OCI-LY7 (cell line): ENCODE measurements around the gene TTC21A.

Source experiments
- CTCF ChIP-seq: fragments of 200-600 bp; sonication (generic); conservative IDR thresholded peaks from 2 replicates; pipeline ENCODE4 v1.5.1; 2014; ENCODE audit warnings: mild to moderate bottlenecking, antibody characterized with exemption, low read length, moderate library complexity, mixed read lengths
- EZH2phosphoT487 ChIP-seq: fragments of 200-600 bp; sonication (generic); IDR thresholded peaks from 2 replicates; pipeline ENCODE4 v1.6.1; 2018; ENCODE audit warnings: low read depth, borderline replicate concordance, mild to moderate bottlenecking, mixed run types, antibody characterized with exemption, low read length, moderate library complexity, mixed read lengths

DNA sequence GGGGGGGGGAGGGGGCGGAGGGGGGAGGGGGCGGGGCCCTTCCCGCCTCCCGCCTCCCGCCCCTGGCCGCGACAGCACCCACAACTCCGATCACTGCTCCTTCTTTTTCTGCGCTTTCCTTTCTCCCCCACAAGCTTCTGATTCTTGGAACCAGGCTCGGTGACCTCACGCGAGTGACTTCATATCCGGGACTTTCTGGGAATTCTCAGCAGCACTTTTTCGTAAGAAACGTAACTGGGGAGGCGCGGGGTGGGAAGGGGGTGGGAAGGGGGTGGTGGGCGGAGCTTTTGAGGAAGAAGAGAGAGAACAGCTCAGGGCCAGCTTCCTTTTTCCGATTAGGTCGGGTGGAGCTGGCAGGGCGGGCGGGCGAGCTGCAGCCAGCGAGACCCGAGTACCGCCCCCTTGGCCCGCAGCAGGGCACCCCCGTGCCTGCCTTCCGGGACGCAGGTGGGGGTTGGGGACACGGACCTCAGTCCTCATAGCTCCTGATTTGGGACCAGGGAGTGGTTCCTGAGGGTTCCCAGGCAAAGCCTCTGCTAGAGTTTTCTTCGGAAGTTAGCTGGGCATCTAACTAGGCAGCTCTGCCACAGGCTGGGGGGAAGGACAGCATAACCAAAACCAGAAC, 70.3 kb downstream of the TTC21A start:
- no peak for TF ChIP-seq CTCF
- TF ChIP-seq EZH2phosphoT487, result no peak
